H1 (cell line): Measurements from ENCODE around the gene LRCH1. TPM values are rescaled to one million over a fixed set of nuclear protein-coding genes. Genes with fewer than 3 reads are reported as not detected.

Experiments
- CTCF ChIA-PET: fragments of 300-600 bp; sonication (Branson Sonifier 250); formaldehyde crosslinking; loops from one replicate; lab custom pipeline; 2021; ENCODE audit not compliant: partially characterized antibody; lab: Charles Lee
- POLR2A ChIA-PET: fragments of 300-600 bp; sonication (Branson Sonifier 250); formaldehyde crosslinking; loops from one replicate; lab custom pipeline; 2021; ENCODE audit warnings: inconsistent platforms; ENCODE audit not compliant: partially characterized antibody; lab: Charles Lee
- DNase-seq, 2 experiments: peaks; one replicate each; pipeline versions ENCODE4 v3.0.0 to v3.0.0-alpha.2; 2010 to 2022; ENCODE audit warnings: low spot score in 2 of 2, low read depth in 1 of 2, mixed read lengths in 1 of 2
- FAIRE-seq: peaks from 2 replicates; lab custom pipeline; 2011; peaks lifted over from hg19 to GRCh38; lab: Jason Lieb, UNC
- H2AFZ ChIP-seq: 2 replicates; pipeline ENCODE4 v1.8.1; 2012; ENCODE audit warnings: low read length, inconsistent platforms
- H2AK5ac ChIP-seq: 2 replicates; pipeline ENCODE4 v1.6.1; 2013; ENCODE audit warnings: low read depth, low read length
- H2BK120ac ChIP-seq: replicated peaks from 2 replicates; pipeline ENCODE3; 2013; ENCODE audit warnings: low read depth, low read length, inconsistent platforms
- H2BK12ac ChIP-seq: 2 replicates; pipeline ENCODE4 v1.6.1; 2013; ENCODE audit warnings: low read depth, low read length
- H2BK15ac ChIP-seq: 2 replicates; pipeline ENCODE4 v1.6.1; 2013; ENCODE audit warnings: low read length
- H2BK20ac ChIP-seq: 2 replicates; pipeline ENCODE4 v1.6.1; 2013; ENCODE audit warnings: low read length
- H2BK5ac ChIP-seq: 2 replicates; pipeline ENCODE4 v1.6.1; 2013; ENCODE audit warnings: low read depth, low read length
- H3K14ac ChIP-seq: 2 replicates; pipeline ENCODE4 v1.6.1; 2013; ENCODE audit warnings: inconsistent platforms; ENCODE audit not compliant: insufficient read length
- H3K18ac ChIP-seq: 2 replicates; pipeline ENCODE4 v1.6.1; 2013; ENCODE audit warnings: low read length; ENCODE audit errors: extremely low read depth
- H3K23ac ChIP-seq: 2 replicates; pipeline ENCODE4 v1.6.1; 2013; ENCODE audit warnings: inconsistent platforms; ENCODE audit not compliant: insufficient read length
- H3K23me2 ChIP-seq: 2 replicates; pipeline ENCODE4 v1.6.1; 2013; ENCODE audit warnings: low read depth, low read length
- H3K27ac ChIP-seq: 2 replicates; pipeline ENCODE4 v1.6.1; 2011; ENCODE audit warnings: low read depth, low read length, inconsistent platforms
- H3K27me3 ChIP-seq, 4 experiments: replicated peaks in 1 of 4; 1 replicate in 1 of 4; 2 replicates in 3 of 4; pipeline versions ENCODE4 v1.6.1 to v1.8.1; 2011 to 2013; ENCODE audit warnings: low read length in 3 of 4, mild to moderate bottlenecking in 3 of 4, inconsistent platforms in 2 of 4, mixed read lengths in 2 of 4, moderate library complexity in 1 of 4; ENCODE audit not compliant: control insufficient read depth in 3 of 4, insufficient read depth in 3 of 4; ENCODE audit errors: extremely low read depth in 1 of 4
- H3K36me3 ChIP-seq, 4 experiments: 2 replicates each; pipeline versions ENCODE4 v1.6.1 to v1.8.1; 2011 to 2013; ENCODE audit warnings: mild to moderate bottlenecking in 4 of 4, low read length in 3 of 4, moderate library complexity in 2 of 4, control low read depth in 1 of 4, inconsistent platforms in 1 of 4; ENCODE audit not compliant: insufficient read depth in 4 of 4, control insufficient read depth in 2 of 4
- H3K4ac ChIP-seq: replicated peaks from 2 replicates; pipeline ENCODE3; 2013; ENCODE audit warnings: low read length, low read depth, mixed read lengths, inconsistent platforms; ENCODE audit not compliant: insufficient read length
- H3K4me1 ChIP-seq, 4 experiments: replicated peaks in 1 of 4; 1 replicate in 1 of 4; 2 replicates in 3 of 4; pipeline versions ENCODE4 v1.6.1 to v1.8.1; 2011 to 2013; ENCODE audit warnings: low read length in 3 of 4, inconsistent platforms in 2 of 4, mixed read lengths in 1 of 4; ENCODE audit not compliant: insufficient read depth in 4 of 4, control insufficient read depth in 3 of 4
- H3K4me2 ChIP-seq, 2 experiments: 2 replicates each; pipeline versions ENCODE4 v1.6.1 to v1.8.1; 2011 to 2013; ENCODE audit warnings: low read depth in 2 of 2, low read length in 2 of 2, control low read depth in 1 of 2, inconsistent platforms in 1 of 2, mild to moderate bottlenecking in 1 of 2; ENCODE audit not compliant: insufficient read depth in 1 of 2
- H3K4me3 ChIP-seq, 4 experiments: fragments of 200-600, 300-600 bp in 1 of 4; sonication (generic), shearing (Covaris generic), sonication (Bioruptor Twin) in 1 of 4; 2 replicates each; pipeline versions ENCODE4 v1.5.1 to v1.8.1; 2011 to 2016; ENCODE audit warnings: low read length in 4 of 4, low read depth in 3 of 4, control low read depth in 2 of 4, inconsistent platforms in 2 of 4, mild to moderate bottlenecking in 2 of 4, mixed read lengths in 1 of 4, moderate library complexity in 1 of 4; ENCODE audit not compliant: insufficient read depth in 2 of 4; ENCODE audit errors: extremely low read depth in 1 of 4
- H3K56ac ChIP-seq: replicated peaks from 2 replicates; pipeline ENCODE3; 2013; ENCODE audit warnings: low read depth, mild to moderate bottlenecking, mixed read lengths, low read length, inconsistent platforms; ENCODE audit not compliant: insufficient read length
- H3K79me1 ChIP-seq: 2 replicates; pipeline ENCODE4 v1.6.1; 2013; ENCODE audit warnings: low read depth, low read length, control low read depth
- H3K79me2 ChIP-seq, 2 experiments: 2 replicates each; pipeline versions ENCODE4 v1.6.1 to v1.8.1; 2012 to 2013; ENCODE audit warnings: low read length in 2 of 2, mild to moderate bottlenecking in 2 of 2, inconsistent platforms in 1 of 2; ENCODE audit not compliant: insufficient read depth in 2 of 2, control insufficient read depth in 1 of 2
- H3K9ac ChIP-seq, 4 experiments: replicated peaks in 1 of 4; 1 replicate in 1 of 4; 2 replicates in 3 of 4; pipeline versions ENCODE4 v1.6.1 to v1.8.1; 2011 to 2013; ENCODE audit warnings: low read depth in 3 of 4, low read length in 3 of 4, control low read depth in 2 of 4, mild to moderate bottlenecking in 2 of 4, moderate library complexity in 2 of 4, inconsistent platforms in 1 of 4; ENCODE audit errors: extremely low read depth in 1 of 4
- H3K9me3 ChIP-seq, 2 experiments: 2 replicates each; pipeline versions ENCODE4 v1.6.1 to v1.8.1; 2012 to 2013; ENCODE audit warnings: mild to moderate bottlenecking in 2 of 2, moderate library complexity in 2 of 2, control low read depth in 1 of 2, inconsistent platforms in 1 of 2, low read depth in 1 of 2, low read length in 1 of 2, mixed read lengths in 1 of 2; ENCODE audit not compliant: insufficient read depth in 2 of 2
- H4K20me1 ChIP-seq, 2 experiments: replicated peaks in 1 of 2; 2 replicates each; pipeline versions ENCODE3 to v1.8.1; 2011 to 2013; ENCODE audit warnings: inconsistent platforms in 2 of 2, low read length in 2 of 2, mild to moderate bottlenecking in 1 of 2; ENCODE audit not compliant: insufficient read depth in 2 of 2, control insufficient read depth in 1 of 2
- H4K5ac ChIP-seq: 2 replicates; pipeline ENCODE4 v1.6.1; 2013; ENCODE audit warnings: low read length, low read depth, mixed read lengths, inconsistent platforms; ENCODE audit not compliant: insufficient read length
- H4K8ac ChIP-seq: 2 replicates; pipeline ENCODE4 v1.8.0; 2013; ENCODE audit warnings: mild to moderate bottlenecking, moderate library complexity, low read length, inconsistent platforms; ENCODE audit not compliant: insufficient read depth; ENCODE audit errors: extremely low read depth
- H4K91ac ChIP-seq: replicated peaks from 2 replicates; pipeline ENCODE3; 2013; ENCODE audit warnings: low read length, mixed read lengths, inconsistent platforms; ENCODE audit not compliant: insufficient read length
- CEBPB ChIP-seq: IDR thresholded peaks from 2 replicates; pipeline ENCODE4 v1.6.1; 2012; ENCODE audit warnings: low read depth, low read length
- GTF2F1 ChIP-seq: IDR thresholded peaks from 2 replicates; pipeline ENCODE4 v1.6.1; 2012; ENCODE audit warnings: low read depth, low read length, improper control_type of control experiment, borderline replicate concordance
- KDM4A ChIP-seq: IDR thresholded peaks from one replicate; pipeline ENCODE4 v1.7.1; 2012; ENCODE audit warnings: low read depth, mild to moderate bottlenecking, moderate library complexity, low read length, inconsistent platforms; ENCODE audit not compliant: severe bottlenecking
- MAFK ChIP-seq: IDR thresholded peaks from 2 replicates; pipeline ENCODE4 v1.6.1; 2012; ENCODE audit warnings: low read depth, mild to moderate bottlenecking, improper control_type of control experiment, low read length
- NRF1 ChIP-seq: IDR thresholded peaks from 2 replicates; pipeline ENCODE4 v1.6.1; 2011; ENCODE audit warnings: mild to moderate bottlenecking, low read depth, low read length, improper control_type of control experiment
- POLR2AphosphoS5 ChIP-seq: IDR thresholded peaks from 2 replicates; pipeline ENCODE4 v1.6.1; 2011; ENCODE audit warnings: low read depth, low read length
- POU5F1 ChIP-seq: IDR thresholded peaks from 2 replicates; pipeline ENCODE4 v1.6.1; 2011; ENCODE audit warnings: low read depth, mild to moderate bottlenecking, low read length, moderate library complexity
- RFX5 ChIP-seq: IDR thresholded peaks from 2 replicates; pipeline ENCODE4 v1.6.1; 2011; ENCODE audit warnings: low read depth, low read length, improper control_type of control experiment, borderline replicate concordance
- RXRA ChIP-seq: IDR thresholded peaks from 2 replicates; pipeline ENCODE4 v1.6.1; 2011; ENCODE audit warnings: low read depth, mild to moderate bottlenecking, low read length, moderate library complexity; ENCODE audit not compliant: insufficient read depth
- SIN3A ChIP-seq, 2 experiments: IDR thresholded peaks in 1 of 2; conservative IDR thresholded peaks in 1 of 2; 2 replicates each; pipeline ENCODE4 v1.6.1; 2011 to 2012; ENCODE audit warnings: low read length in 2 of 2, improper control_type of control experiment in 1 of 2, low read depth in 1 of 2, mild to moderate bottlenecking in 1 of 2
- SRF ChIP-seq: IDR thresholded peaks from 2 replicates; pipeline ENCODE4 v1.6.1; 2011; ENCODE audit warnings: mild to moderate bottlenecking, low read depth, low read length, moderate library complexity
- TAF1 ChIP-seq: IDR thresholded peaks from 2 replicates; pipeline ENCODE4 v1.6.1; 2011; ENCODE audit warnings: mild to moderate bottlenecking, low read depth, low read length
- TBP ChIP-seq: IDR thresholded peaks from 2 replicates; pipeline ENCODE4 v1.6.1; 2011; ENCODE audit warnings: low read depth, low read length, improper control_type of control experiment
- WGBS, 2 experiments: shearing (Covaris generic) in 1 of 2; methylation state at CpG; one replicate each; pipeline versions ENCODE4 v1.1.6 to v1.1.7; 2013 to 2015; ENCODE audit warnings: low lambda C conversion rate in 2 of 2, mixed read lengths in 2 of 2, inconsistent platforms in 1 of 2, low coverage in 1 of 2, missing lambda C conversion rate in 1 of 2; ENCODE audit not compliant: insufficient replicate concordance in 2 of 2, insufficient coverage in 1 of 2, insufficient read length in 1 of 2; ENCODE audit errors: extremely low coverage in 1 of 2, missing lambda C conversion rate in 1 of 2; 5-methylcytosine and 5-hydroxymethylcytosine counted together
- polyA plus RNA-seq, 7 experiments: library from polyadenylated mRNA; depleted of rRNA in 3 of 7; stranded (reverse) in 5 of 7; unstranded in 2 of 7; fragments of >200 nt in 5 of 7; fragments of 200-250 nt in 2 of 7; gene quantifications; 1 replicate in 5 of 7; 2 replicates in 1 of 7; 4 replicates in 1 of 7; pipeline versions ENCODE4 v1.2.1 to v1.2.3, GENCODE V29; 2011 to 2013; ENCODE audit warnings: missing spikeins in 2 of 7, mixed read lengths in 2 of 7
- total RNA-seq: library from RNA; stranded (reverse); fragmentation: NEBNext Ultra II Directional; extraction: Animal tissue kit (Norgen Biotek cat#: 25700); gene quantifications from 2 replicates; pipeline ENCODE4 v1.2.1, GENCODE V29; 2021

The LRCH1 gene
- total and polyA plus RNA-seq, 2 of the 8 experiments (the other 6 are each of a cell fraction or from before 2014, with no cell fraction given) = 3.0 to 10.1 TPM

- Histone ChIP-seq H3K36me3 (no peaks in the 10 kb centered on the region), H3K27me3 (no peaks in the 10 kb centered on the region), H3K4me1 (no peaks in the 10 kb centered on the region), H3K18ac (no peak overlapping the region), H3K56ac (no peak overlapping the region), H3K4ac (no peak overlapping the region), H3K27ac (no peak overlapping the region), H3K4me2 (no peak overlapping the region), H3K4me3 (no peak overlapping the region), H3K23me2 (no peaks in the 10 kb centered on the region), H4K8ac (no peak overlapping the region), H3K9me3 (no peaks in the 10 kb centered on the region), H2BK5ac (no peak overlapping the region), H2BK15ac (no peak overlapping the region), H4K91ac (no peak overlapping the region), H3K23ac (no peak overlapping the region), H4K20me1 (no peaks in the 10 kb centered on the region), H2BK12ac (no peak overlapping the region), H2BK120ac (no peak overlapping the region), H3K79me2 (no peaks in the 10 kb centered on the region), H3K9ac (no peak overlapping the region), H2BK20ac (no peak overlapping the region), H3K14ac (no peak overlapping the region), H4K5ac (no peak overlapping the region), H2AFZ (no peak overlapping the region), H2AK5ac (no peak overlapping the region), H3K79me1 (no peaks in the 10 kb centered on the region)
- POLR2A ChIA-PET = no interaction called here
- 94% methylated on average over 2 of the region's 2 CpGs; no CpG with 5 or more reads in 1 of the 2 experiments for WGBS, 2 experiments
- FAIRE-seq (no peak), DNase-seq (no peak)
- CTCF ChIA-PET = interaction anchor here (0.9 to 1.6 kb wide), 4 partner anchors 13 to 233 kb away, joined by 3 to 7 read pairs (median 4); no protein-coding TSS in a partner anchor
- TF ChIP-seq RFX5 (no peak), CEBPB (no peak), SIN3A (conservative IDR thresholded peaks at IDR 0.05 in 1 of 2, IDR thresholded peaks at IDR 0.05 in 1 of 2; ENCODE audit: low read depth in 1 of 2, low read length in 2 of 2) (no peak), GTF2F1 (no peak), SRF (no peak), TAF1 (no peak), KDM4A (no peak), MAFK (no peak), NRF1 (no peak), POLR2AphosphoS5 (no peak), TBP (no peak), POU5F1 (no peak), RXRA (no peak)
Observed at GRCh38 chr13:46749951-46750350, 197.0 kb downstream of the LRCH1 start.
